ENCODE results near the gene KRT37. TPM values are rescaled to one million over a fixed set of nuclear protein-coding genes. Genes with fewer than 3 reads are reported as not detected.

KRT37 gene
- total RNA-seq, 1 experiment from 2014 or later = 3.2 TPM

DNA sequence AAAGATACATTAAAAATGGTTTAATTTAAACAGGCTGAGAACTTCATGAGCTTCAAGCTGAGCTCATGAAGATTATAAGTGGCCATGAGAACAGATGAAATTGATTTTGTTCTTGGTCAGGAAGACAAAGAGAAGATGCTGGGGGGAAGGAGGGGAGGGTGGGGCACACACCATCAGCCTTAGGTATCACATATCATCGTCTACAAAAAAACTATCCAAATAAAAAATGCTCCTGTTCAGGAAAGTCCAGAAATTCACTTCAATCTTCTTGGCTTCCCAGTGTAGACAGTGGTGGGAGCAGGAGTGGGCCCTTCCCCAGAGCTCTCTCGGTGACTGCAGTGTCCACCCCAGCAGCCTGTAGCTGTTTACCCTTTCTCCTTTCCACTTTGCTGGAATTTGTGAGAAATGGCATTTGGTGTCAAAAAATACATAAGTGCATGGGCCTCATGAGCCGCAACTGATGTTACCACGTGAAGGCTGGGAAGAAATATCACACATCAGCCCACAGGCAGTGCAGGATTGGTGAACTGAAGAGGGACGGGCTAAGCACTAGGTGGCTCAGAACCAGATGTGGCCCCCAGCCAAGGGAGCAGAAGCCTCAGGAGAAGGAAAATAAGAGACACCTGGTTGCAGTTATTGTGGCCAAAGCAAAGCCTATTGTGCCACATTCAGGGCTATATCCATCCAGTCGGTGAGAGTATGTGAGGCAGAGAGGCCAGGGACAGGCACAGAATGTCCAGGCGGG lies 6.1 kb downstream of the KRT37 start:
- Histone ChIP-seq H3K4me3 (ENCODE audit: low read length) (peak overlapping the region; percentile 18; the same call in 1 of the 2 replicates), H3K4me2 (ENCODE audit: low read length) (peak overlapping the region; percentile 67), H3K79me2 (ENCODE audit: low read length) (no peaks in the 10 kb centered on the region), H3K9me2 (replicated peaks; ENCODE audit: low read length) (no peaks in the 10 kb centered on the region), H2AFZ (ENCODE audit: low read length) (no peak overlapping the region), H3K9ac (ENCODE audit: low read length) (peak overlapping the region; percentile 56), H3F3A (ENCODE audit: low read length, unreplicated experiment) (no peaks in the 10 kb centered on the region), H3K27me3 (ENCODE audit: low read length) (no peaks in the 10 kb centered on the region), H3K4me1 (ENCODE audit: insufficient read depth, low read length) (peaks cover 54% of the 10 kb centered on the region), H3K9me3 (ENCODE audit: low read length) (no peaks in the 10 kb centered on the region), H4K20me1 (ENCODE audit: low read length) (no peaks in the 10 kb centered on the region), H3K36me3 (ENCODE audit: low read depth, low read length) (no peaks in the 10 kb centered on the region), H3K27ac (ENCODE audit: low read length) (peak overlapping the region; percentile 93)
- ATAC-seq (peak; percentile 33), DNase-seq (peak; percentile 52)
- ChIA-PET CTCF (interaction anchor here (0.6 to 1.4 kb wide), 5 partner anchors 14 to 130 kb away, joined by 3 to 6 read pairs (median 4); no protein-coding TSS in a partner anchor), POLR2A (ENCODE audit: unreplicated experiment) (interaction anchor here (0.6 kb wide), 1 partner anchor 123 kb away, joined by 5 read pairs; no protein-coding TSS in a partner anchor)
- TF ChIP-seq, protein P1, sequence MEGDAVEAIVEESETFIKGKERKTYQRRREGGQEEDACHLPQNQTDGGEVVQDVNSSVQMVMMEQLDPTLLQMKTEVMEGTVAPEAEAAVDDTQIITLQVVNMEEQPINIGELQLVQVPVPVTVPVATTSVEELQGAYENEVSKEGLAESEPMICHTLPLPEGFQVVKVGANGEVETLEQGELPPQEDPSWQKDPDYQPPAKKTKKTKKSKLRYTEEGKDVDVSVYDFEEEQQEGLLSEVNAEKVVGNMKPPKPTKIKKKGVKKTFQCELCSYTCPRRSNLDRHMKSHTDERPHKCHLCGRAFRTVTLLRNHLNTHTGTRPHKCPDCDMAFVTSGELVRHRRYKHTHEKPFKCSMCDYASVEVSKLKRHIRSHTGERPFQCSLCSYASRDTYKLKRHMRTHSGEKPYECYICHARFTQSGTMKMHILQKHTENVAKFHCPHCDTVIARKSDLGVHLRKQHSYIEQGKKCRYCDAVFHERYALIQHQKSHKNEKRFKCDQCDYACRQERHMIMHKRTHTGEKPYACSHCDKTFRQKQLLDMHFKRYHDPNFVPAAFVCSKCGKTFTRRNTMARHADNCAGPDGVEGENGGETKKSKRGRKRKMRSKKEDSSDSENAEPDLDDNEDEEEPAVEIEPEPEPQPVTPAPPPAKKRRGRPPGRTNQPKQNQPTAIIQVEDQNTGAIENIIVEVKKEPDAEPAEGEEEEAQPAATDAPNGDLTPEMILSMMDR (conservative IDR thresholded peaks at IDR 0.05; ENCODE audit: low read depth, low read length) = no peak
- TF ChIP-seq EZH2phosphoT487 (IDR thresholded peaks at IDR 0.05; ENCODE audit: borderline replicate concordance, low read length) (no peak), EZH2 (IDR thresholded peaks at IDR 0.05; ENCODE audit: low read length, unreplicated experiment) (no peak)
- BruUV-seq (replicated peaks) = no TSS peak
- intact Hi-C loops (cut with micrococcal nuclease) = no loop called here

DNA sequence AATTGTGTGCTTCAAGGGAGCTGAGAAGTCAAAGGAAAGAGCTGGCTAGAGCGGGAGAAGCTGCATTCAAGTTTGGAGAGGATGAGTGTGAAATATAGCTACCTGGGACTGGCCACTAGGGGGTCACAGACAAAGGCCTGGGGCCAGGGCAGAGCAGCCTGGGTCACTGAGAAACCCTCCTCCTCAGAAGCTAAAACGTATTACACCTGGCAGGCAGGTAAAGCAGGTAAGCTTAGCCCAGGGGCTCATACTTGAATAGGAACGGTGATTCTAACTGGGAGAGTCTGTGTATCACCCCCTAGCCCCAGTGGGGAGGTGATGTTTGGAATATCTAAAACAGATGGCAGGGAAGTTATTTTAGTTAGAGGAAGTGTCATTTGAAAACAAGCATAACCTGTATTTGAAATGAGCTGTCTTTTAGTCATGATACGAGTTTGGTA lies 6.8 kb downstream of the KRT37 start:
- peak overlapping the region; percentile 93 for H3K27ac ChIP-seq (ENCODE audit: low read length)
- TF ChIP-seq EZH2phosphoT487 (IDR thresholded peaks at IDR 0.05; ENCODE audit: borderline replicate concordance, low read length) (no peak), EZH2 (IDR thresholded peaks at IDR 0.05; ENCODE audit: low read length, unreplicated experiment) (no peak)
- TF ChIP-seq, protein P1 (conservative IDR thresholded peaks at IDR 0.05; ENCODE audit: low read depth, low read length) = peak; percentile 73
- peak overlapping the region; percentile 56 for H3K9ac ChIP-seq (ENCODE audit: low read length)
- no peaks in the 10 kb centered on the region for H3K9me2 ChIP-seq (replicated peaks; ENCODE audit: low read length)
- H3F3A ChIP-seq (ENCODE audit: low read length, unreplicated experiment) = no peaks in the 10 kb centered on the region
- POLR2A ChIA-PET (ENCODE audit: unreplicated experiment) = interaction anchor here (0.6 kb wide), 1 partner anchor 123 kb away, joined by 5 read pairs; no protein-coding TSS in a partner anchor
- no peaks in the 10 kb centered on the region for H3K9me3 ChIP-seq (ENCODE audit: low read length)
- H3K36me3 ChIP-seq (ENCODE audit: low read depth, low read length) = no peaks in the 10 kb centered on the region
- H2AFZ ChIP-seq (ENCODE audit: low read length) = 0 out of 2 replicates have a peak overlapping the region, but pooled peaks have one; percentile 7
- ATAC-seq = peak; percentile 66
- intact Hi-C loops (cut with micrococcal nuclease) = no loop called here
- BruUV-seq (replicated peaks) = no TSS peak
- peak; percentile 84 for DNase-seq
- no peaks in the 10 kb centered on the region for H3K79me2 ChIP-seq (ENCODE audit: low read length)
- H3K27me3 ChIP-seq (ENCODE audit: low read length) = no peaks in the 10 kb centered on the region
- peaks cover 56% of the 10 kb centered on the region for H3K4me1 ChIP-seq (ENCODE audit: insufficient read depth, low read length)
- CTCF ChIA-PET = interaction anchor here (0.6 to 1.4 kb wide), 6 partner anchors 13 to 131 kb away, joined by 3 to 6 read pairs (median 5); no protein-coding TSS in a partner anchor
- H3K4me2 ChIP-seq (ENCODE audit: low read length) = peak overlapping the region; percentile 67
- H4K20me1 ChIP-seq (ENCODE audit: low read length) = no peaks in the 10 kb centered on the region
- H3K4me3 ChIP-seq (ENCODE audit: low read length) = peak overlapping the region; percentile 18; the same call in 1 of the 2 replicates

Data from PC-3 (cell line).